NCI-H128 (cell line): Measurements from ENCODE around the gene PDHA1.

Experiments
- DNase-seq: peaks from one replicate; lab custom pipeline; 2025; ENCODE audit not compliant: unreplicated experiment; lab: John Stamatoyannopoulos, UW

PDHA1 gene

DNA sequence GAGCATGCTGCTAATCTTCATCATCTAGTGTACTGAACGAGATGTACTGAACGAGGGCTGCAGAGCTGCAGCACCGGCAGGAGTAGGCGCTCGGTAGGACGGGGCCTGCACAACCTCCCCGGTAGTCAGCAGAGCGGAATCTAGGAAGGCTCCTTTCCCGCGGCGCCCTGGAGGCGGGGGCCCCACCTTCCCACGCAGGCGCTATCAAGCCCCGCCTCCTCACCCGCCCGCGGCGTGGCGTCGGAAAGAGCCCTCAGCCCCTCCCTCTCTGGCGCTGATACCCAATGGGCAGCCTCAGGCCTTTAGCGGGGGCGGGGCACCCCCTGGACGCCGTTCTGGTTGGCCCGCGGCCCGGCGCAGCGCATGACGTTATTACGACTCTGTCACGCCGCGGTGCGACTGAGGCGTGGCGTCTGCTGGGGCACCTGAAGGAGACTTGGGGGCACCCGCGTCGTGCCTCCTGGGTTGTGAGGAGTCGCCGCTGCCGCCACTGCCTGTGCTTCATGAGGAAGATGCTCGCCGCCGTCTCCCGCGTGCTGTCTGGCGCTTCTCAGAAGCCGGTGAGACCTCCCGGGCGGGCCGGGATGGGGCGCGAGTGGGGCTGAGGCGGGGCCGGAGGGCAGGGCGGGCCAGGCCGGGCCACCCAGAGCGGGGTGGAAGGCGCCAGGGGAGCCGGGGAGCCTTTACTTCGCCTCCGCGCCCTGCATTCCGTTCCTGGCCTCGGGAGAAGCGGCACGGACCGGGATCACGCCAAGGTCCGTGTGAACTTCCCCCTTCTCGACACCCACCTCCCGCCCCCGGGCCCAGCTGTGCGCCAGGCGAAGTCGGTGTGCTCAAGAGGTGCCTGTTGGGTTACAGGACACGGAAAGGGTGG lies at the start of gene PDHA1:
TSS of gene PDHA1 (plus strand) at position 393 of the 874 bp plus-strand sequence. CDS start at position 504, 111 bp downstream.
- peak; percentile 69 for DNase-seq

DNA sequence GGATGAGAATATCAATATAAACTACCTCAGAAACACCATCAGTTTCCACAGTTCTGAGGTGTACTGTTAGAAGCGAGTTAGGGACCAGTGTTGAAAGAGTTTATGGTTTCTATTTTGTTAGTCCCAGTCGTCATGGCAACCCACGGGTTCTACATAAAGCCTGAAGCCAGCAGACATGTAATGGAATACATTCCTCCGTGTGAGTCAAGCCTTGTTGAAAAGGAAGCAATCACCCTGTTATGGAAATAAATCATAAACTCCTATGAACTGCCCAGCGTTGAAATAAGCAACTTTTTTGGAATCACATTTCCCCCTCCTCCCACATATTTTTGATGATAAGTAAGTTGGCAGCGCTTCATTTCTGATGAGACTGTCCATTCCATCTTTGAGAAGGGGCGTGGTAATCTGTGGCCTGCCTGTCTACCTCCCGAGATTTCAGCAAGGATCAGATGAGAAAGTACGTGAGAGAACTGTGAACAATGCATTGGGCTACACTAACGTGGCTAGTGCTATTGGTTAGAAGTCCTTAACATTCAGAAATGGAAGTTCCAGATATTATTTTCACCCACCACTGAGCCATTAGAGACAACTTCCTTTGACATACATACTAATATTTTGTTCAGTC lies 40.4 kb upstream of the PDHA1 start:
- no peak for DNase-seq

DNA sequence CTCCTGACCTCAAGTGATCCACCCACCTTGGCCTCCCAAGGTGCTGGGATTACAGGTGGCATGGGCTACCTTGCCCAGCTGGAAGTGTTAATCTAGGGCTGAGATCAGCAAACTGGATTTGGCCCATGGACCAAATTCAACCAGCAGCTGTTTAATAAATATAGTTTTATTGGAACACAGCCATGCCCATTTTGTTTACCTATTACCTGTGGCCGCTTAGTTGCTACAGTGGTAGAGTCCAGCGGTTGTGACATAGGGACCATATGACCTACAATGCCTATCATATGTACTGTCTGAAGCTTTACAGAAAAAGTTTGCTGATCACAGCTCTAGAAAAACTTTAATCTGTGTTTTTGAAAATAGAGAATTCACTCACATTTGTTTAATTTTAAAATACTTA lies 17.2 kb upstream of the PDHA1 start:
- no peak for DNase-seq

- no peak for DNase-seq
Observed at GRCh38 chrX:19331831-19332230, 11.9 kb upstream of the PDHA1 start.

- DNase-seq: no peak
Observed at GRCh38 chrX:19332983-19333382, 10.7 kb upstream of the PDHA1 start.

DNA sequence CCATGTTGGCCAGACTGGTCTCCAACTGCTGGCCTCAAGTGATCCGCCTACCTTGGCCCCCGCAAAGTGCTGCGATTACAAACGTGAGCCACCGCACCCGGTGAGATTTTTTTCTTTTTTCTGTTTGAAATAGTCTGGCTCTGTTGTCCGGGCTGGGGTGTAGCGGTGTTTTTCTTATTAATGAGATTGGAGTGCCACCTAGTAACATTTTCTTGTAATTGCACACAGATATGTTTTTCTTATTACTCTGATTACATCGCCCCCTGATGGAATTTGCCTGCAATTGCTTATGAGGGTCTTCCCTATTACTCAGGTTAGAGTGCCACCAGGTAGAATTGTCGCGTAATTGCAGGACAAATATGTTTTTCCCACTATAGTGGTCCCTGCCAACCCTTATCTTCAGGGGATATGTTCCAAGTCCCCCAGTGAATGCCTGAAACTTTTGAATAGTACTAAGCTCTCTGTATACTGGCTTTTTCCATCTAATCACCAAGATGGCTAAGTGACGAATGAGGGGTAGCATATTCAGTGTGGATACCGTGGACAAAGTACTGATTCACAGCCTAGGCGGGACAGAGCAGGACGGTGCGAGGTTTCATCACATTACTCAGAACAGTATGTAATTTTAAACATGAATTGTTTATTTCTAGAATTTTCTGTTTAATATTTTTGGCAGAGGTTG lies 8.6 kb upstream of the PDHA1 start:
- no peak for DNase-seq

DNA sequence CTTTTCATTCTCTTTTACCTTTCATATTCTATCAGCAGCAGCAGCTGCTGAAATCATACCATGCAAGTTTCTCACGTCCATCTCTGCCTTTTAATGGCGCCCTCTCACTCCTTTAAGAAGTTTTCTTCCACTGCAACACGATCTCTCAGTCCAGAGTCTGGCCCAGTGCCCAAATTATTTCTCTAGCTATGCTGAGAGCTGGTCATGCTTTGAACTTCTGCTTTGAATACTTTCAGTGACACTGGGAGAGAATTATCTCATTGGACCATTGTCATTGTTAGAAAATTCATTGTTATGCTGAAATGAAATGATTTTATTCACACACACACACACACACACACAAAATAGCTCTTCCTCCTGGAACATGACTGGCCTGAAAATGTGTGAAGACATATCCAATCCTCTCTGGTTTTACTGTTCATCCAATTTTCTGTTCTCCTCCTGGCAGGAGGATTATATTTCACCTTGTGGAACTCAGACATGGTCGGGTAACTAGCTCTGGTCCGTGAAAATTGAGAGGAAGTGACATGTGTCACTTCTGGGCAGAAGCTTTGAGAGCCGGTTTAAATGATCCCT lies 1.3 kb upstream of the PDHA1 start:
- no peak for DNase-seq

GRCh38 chrX:19343085-19343534 lies 617 bp upstream of the PDHA1 start:
- no peak for DNase-seq

DNA sequence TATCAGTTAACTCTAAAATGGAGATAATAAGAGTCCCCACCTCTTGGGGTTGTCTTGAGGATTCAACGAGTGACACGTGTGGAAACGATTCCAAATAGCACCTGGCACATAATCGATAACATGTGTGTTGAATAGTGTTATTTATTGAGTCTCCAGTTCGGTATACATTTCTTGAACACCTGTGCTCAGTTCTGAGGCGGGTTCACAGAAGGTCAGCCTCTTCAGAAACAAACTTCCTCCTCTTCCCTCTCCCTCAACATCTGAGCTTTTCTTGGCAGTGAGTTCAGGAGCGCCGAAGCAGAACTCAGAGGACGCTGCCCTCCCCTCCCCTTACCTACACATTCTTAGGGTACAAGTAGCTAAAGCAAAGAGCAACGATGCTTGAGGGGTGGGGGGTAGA lies 934 bp downstream of the PDHA1 start:
- DNase-seq: no peak

DNA sequence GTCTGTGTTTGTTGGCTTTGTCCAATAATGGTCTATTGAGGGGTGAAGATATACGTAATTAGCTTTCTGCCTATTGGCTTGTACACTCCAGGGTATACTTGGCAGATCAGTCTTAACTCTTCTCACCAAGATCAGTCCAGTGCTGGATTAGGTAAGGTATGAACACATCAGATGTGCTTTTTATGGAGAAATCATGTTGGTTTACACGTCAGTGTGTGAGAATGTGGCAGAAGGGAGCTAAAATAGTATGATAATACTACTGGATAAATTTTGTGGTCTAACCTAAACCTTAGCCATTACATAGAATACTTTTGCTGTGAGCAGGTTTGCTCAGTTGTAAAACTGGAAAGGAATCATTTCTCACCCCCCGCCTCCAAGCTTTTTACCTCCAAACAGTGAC lies 4.2 kb downstream of the PDHA1 start:
- no peak for DNase-seq

DNA sequence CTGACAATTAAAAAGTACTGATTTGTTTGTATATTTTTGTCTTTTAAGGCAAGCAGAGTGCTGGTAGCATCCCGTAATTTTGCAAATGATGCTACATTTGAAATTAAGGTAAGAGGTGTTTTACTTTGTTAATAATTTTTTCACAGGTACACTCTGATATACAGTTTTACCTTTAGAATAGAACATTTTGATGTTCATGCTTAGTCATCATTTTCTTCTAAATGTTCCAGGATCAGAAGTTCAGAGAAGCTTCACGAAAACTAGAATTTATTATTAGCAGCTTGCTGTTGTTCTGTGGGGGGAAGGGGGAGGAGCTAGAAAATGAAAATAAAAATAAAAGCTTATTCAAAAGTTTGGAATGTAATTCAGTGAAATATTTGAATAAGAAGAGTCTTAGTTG lies 5.5 kb downstream of the PDHA1 start:
- DNase-seq: no peak

GRCh38 chrX:19350941-19351384 lies 7.2 kb downstream of the PDHA1 start:
- no peak for DNase-seq

- no peak for DNase-seq
Observed at GRCh38 chrX:19354625-19355024, 10.9 kb downstream of the PDHA1 start.

GRCh38 chrX:19358521-19358920 lies 14.8 kb downstream of the PDHA1 start:
- DNase-seq: no peak

- no peak for DNase-seq
Observed at GRCh38 chrX:19360903-19361302, 17.2 kb downstream of the PDHA1 start.

DNA sequence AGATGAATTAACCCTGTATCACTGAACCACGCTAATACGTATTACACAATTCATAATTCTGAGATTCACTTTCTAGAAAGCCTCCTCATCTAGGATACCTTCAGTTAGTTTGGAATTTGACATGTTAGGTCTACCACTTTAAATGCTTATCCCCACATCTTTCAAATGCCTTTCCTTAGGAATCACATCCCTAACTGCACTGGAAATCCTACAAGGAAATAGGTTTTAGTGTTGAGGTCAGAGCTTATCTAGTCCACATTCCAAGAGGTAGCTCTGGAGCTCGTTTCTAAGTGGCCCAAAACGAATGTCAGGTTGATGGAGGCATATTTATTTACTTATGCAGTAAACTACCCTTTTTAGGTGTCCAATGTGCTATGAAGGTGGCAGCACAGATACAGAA lies 18.0 kb downstream of the PDHA1 start:
- DNase-seq: no peak

GRCh38 chrX:19368576-19368975 lies 24.8 kb downstream of the PDHA1 start:
- DNase-seq: no peak

- DNase-seq: no peak
Observed at GRCh38 chrX:19370061-19370460, 26.3 kb downstream of the PDHA1 start.

DNA sequence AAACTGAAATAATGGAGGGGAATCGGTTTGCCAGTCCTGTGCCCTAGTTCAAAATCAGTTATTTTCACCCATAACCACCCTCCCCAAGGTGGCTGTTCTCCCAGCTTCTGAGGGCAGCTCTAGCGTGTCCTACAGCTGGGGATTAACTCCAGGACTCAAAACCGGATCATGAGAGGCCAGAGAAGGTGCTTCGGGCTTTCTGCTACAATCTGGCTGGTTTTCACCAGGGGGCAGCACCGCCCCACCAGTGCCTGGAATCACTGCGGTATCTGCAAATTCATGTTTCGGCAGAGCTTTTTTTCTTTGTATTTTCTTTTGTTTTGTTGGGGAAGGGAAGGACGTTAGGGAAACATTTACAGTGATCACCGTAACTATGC lies 28.4 kb downstream of the PDHA1 start:
- DNase-seq: no peak

GRCh38 chrX:19372547-19373331 lies 29.0 kb downstream of the PDHA1 start:
- DNase-seq: no peak
